ENCODE data around the gene CPHXL. TPM values are rescaled to one million over a fixed set of nuclear protein-coding genes. Genes with fewer than 3 reads are reported as not detected.

Gene CPHXL
- total and polyA plus RNA-seq, 5 experiments from 2014 or later, result not detected

DNA sequence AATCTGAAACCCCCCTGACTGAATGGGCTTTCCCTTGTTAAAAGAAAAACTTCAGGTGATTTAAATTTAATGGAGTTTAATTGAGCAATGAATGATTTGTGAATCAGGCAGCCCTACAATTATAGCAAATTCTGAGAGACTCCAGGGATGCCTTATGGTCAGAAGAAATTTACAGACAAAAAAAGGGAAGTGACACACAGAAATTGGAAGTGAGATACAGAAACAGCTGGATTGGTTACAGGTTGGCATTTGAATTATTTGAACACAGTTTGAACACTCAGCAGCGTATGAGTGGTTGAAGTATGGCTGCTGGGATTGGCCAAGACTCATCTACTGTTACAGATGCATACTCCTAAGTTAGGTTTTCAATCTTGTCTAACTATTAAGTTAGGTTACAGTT, 19.0 kb upstream of the CPHXL start:
- H3K27ac Mint-ChIP-seq, result no peak overlapping the region
- peaks cover 17 to 46% (median 25%) of the 10 kb centered on the region in 5 donors for H3K27me3 Mint-ChIP-seq
- no peaks in the 10 kb centered on the region for H3K4me1 Mint-ChIP-seq
- H3K36me3 Mint-ChIP-seq, result peaks cover 0 to 20% (median 1%) of the 10 kb centered on the region in 3 donors
- H3K4me3 Mint-ChIP-seq, result no peak overlapping the region
- POLR2A ChIA-PET, result no interaction called here
- H3K9me3 Mint-ChIP-seq, result peaks cover 6 to 28% (median 16%) of the 10 kb centered on the region in 9 donors
- ATAC-seq (no peak), DNase-seq (no peak)

DNA sequence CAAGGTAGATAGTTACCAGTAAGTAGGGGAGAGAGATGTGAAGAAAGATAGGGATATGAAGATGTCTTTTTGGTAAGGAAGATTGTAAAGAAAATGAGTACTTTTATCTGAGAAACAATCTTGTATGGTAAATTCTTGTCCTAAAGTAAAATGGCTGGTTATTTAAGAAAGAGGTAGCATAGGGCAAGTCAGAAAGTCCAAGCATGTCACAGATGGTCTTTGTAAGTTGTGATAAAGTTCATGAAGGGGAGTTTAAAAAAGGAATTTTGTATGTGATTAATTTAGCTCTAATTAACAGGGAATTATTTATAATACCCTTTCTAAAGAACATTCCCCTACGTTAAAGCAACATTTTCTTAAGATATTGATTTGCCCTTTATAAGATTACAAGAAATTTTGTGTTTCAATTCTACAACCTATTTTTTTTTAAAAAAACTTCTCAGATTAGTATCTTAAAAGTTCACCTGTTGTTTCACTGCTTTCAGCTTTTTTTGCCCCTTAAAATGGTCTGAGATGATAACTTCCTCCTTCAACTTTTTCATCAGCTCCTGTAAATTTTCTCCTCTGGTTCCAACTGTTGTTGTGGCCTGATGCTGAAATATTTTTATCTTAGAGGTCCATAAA, 16.2 kb upstream of the CPHXL start:
- no peak overlapping the region for H3K4me3 Mint-ChIP-seq
- DNase-seq, result no peak
- no peak overlapping the region for H3K27ac Mint-ChIP-seq
- POLR2A ChIA-PET, result no interaction called here
- no peaks in the 10 kb centered on the region for H3K4me1 Mint-ChIP-seq
- H3K27me3 Mint-ChIP-seq, result peaks cover 10 to 22% (median 13%) of the 10 kb centered on the region in 5 donors
- no peak for ATAC-seq
- H3K9me3 Mint-ChIP-seq, result peaks cover 6 to 18% (median 14%) of the 10 kb centered on the region in 9 donors
- peaks cover 0 to 15% (median 4%) of the 10 kb centered on the region in 3 donors for H3K36me3 Mint-ChIP-seq

DNA sequence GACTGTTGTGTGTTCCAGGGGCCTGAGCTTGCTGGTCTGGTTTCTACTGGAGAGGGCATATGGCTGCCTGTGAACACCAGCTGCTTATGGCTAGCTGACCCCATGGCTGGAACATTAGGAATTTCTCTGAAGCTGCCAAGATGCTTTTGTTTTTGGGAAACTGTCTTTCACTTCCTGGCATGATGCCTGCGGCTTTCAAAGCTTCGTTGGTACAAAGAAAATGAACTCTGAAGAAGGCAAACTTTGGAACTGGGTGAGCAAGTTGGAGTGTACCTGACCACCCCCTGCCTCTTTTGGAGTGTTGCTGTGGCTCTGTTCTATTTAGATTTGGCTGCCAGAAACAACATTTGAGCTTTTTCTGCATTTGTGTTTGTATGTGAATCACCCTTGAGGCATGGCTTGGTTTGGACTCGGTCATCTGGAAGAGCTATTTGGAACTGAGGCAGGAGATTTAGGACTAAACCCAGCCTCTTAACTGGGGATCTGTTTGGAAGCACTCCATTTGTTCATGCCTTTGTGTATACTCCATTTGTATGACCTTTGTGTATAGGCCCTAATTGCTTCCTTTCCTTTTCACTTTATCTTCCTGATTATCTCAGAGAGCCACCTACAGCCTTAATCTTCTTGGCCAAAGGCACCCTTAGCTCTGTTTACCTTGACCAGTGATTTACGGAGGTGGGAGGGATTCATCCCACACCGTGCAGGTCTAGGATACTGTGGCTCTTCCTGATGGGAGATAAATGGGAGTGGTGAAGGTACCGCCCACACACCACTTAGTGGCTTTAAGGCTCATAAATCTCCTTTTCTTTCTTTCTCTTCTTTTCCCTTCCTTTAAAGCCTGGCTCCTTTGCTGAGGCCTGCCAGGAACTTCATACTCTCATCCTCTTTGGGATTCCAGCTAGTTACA, 7.3 kb upstream of the CPHXL start:
- POLR2A ChIA-PET, result no interaction called here
- Mint-ChIP-seq H3K4me3 (no peak overlapping the region), H3K27me3 (peaks cover 0 to 6% (median 3%) of the 10 kb centered on the region in 5 donors), H3K36me3 (no peaks in the 10 kb centered on the region), H3K4me1 (no peaks in the 10 kb centered on the region), H3K27ac (peak overlapping the region in 3 of 10 donors; percentile 1 to 40 (median 14)), H3K9me3 (no peaks in the 10 kb centered on the region)
- ATAC-seq (no peak), DNase-seq (no peak)

DNA sequence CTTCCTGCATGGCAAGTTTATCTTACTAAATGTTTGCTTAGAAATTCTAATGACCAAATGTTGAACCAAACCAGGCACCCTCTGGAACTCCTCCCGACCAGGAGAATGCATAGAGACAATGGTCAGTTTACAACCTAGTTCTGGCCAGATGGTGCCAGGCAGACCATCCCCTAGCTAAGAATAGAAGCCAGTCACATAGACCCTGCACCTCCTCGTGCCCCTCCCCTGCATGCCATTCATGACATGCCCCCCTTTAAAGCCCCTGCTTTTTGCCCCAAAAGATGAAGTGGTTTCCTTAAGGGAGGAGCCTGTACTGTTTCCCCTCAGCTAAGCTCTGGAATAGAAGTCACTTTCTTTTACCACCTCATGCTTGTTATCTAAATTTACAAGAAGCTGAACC, 6.6 kb upstream of the CPHXL start:
- POLR2A ChIA-PET, result no interaction called here
- H3K27ac Mint-ChIP-seq, result no peak overlapping the region
- H3K4me1 Mint-ChIP-seq, result no peaks in the 10 kb centered on the region
- ATAC-seq, result no peak
- peaks cover 0 to 4% (median 2%) of the 10 kb centered on the region in 5 donors for H3K27me3 Mint-ChIP-seq
- DNase-seq, result no peak
- no peak overlapping the region for H3K4me3 Mint-ChIP-seq
- H3K9me3 Mint-ChIP-seq, result no peaks in the 10 kb centered on the region
- no peaks in the 10 kb centered on the region for H3K36me3 Mint-ChIP-seq

DNA sequence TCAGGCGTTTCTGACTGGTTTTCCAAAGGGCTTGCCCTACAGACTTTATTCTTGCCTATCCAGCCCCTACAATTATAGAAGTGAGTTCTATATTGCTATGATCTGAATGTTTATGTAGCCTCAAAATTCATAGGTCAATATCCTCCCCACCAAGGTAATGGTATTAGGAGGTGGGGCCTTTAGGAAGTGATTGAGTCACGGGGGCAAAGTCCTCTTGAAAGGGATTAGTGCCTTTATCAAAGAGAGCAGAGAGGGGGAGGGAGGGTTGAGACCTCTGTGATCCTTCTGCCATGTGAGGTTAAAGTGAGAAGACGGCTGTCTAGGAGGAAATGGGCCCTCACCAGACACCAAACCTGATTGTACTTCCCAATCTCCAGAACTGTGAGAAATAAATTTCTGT, 931 bp upstream of the CPHXL start:
- H3K4me1 Mint-ChIP-seq, result no peaks in the 10 kb centered on the region
- H3K27me3 Mint-ChIP-seq, result peaks cover 0 to 5% (median 2%) of the 10 kb centered on the region in 5 donors
- H3K4me3 Mint-ChIP-seq, result no peak overlapping the region
- H3K36me3 Mint-ChIP-seq, result no peaks in the 10 kb centered on the region
- no peak for ATAC-seq
- no peak overlapping the region for H3K27ac Mint-ChIP-seq
- peaks cover 0 to 6% (median under 1%) of the 10 kb centered on the region in 9 donors for H3K9me3 Mint-ChIP-seq
- no peak for DNase-seq
- POLR2A ChIA-PET, result no interaction called here

DNA sequence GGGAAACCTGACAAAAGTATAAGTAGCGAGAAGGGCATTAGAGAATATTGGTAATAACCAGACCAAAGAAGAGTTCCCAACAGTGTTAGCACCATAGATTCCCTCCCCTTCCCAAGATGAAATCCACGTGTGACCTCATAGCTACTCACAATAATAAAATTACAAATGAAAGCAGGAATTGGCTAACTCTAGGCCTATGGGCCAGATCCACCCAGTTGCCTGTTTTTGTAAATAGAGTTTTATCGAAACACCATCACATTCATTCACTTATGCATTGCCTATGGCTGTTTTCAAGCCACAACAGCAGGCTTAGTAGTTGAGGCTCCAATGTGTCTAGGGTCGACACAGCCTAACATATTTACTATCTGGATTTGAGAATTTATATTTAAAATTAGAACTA, 7.8 kb downstream of the CPHXL start:
- Mint-ChIP-seq H3K27ac (no peak overlapping the region), H3K36me3 (peaks cover 0 to 14% (median 5%) of the 10 kb centered on the region in 3 donors), H3K9me3 (peaks cover 0 to 23% (median 9%) of the 10 kb centered on the region in 9 donors), H3K4me1 (no peaks in the 10 kb centered on the region), H3K27me3 (peaks cover 6 to 74% (median 14%) of the 10 kb centered on the region in 5 donors), H3K4me3 (no peak overlapping the region)
- DNase-seq (no peak), ATAC-seq (no peak)
- POLR2A ChIA-PET, result no interaction called here

DNA sequence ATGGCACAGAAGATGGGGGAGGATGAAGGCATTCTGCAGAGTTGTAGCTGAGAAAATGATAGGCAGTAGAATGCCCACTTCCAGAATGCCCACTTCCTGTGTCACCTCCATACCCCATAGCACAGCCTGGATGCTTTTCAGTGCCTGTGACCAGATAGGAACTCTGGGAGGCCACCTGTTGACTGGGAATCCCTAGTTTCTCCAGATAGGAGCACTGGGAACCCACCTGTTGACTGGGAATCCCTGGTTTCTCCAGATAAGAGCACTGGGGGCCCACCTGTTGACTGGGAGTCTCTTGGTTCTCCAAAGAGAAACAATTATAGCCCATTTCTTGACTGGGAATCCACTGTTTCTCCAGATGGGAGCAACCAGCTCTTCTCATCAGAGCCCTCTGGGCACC, 11.6 kb downstream of the CPHXL start:
- peaks cover 3 to 59% (median 12%) of the 10 kb centered on the region in 5 donors for H3K27me3 Mint-ChIP-seq
- ATAC-seq, result no peak
- no peak overlapping the region for H3K4me3 Mint-ChIP-seq
- POLR2A ChIA-PET, result no interaction called here
- DNase-seq, result no peak
- H3K36me3 Mint-ChIP-seq, result peaks cover 4 to 23% (median 14%) of the 10 kb centered on the region in 3 donors
- no peak overlapping the region for H3K27ac Mint-ChIP-seq
- no peaks in the 10 kb centered on the region for H3K4me1 Mint-ChIP-seq
- H3K9me3 Mint-ChIP-seq, result peaks cover 0 to 31% (median 15%) of the 10 kb centered on the region in 9 donors

DNA sequence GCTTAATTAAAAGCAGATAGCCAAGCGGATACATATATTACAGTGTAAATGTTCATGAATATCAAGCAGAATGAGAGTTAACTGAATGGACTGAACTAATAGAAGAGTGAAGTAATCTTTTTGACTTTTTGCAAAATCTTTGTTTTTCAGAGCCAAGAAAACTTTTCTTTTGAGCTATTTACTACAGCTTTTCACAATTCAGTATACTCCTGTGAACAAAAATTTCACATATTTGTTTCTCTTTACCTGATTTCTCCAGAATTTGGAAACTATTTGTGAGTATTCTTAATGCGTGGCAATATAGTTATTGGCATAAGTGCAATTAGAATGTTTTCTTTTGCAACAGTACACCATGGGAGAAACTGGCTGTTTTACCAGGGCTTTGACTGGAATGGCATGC, 15.9 kb downstream of the CPHXL start:
- Mint-ChIP-seq H3K4me1 (no peaks in the 10 kb centered on the region), H3K36me3 (peaks cover 4 to 15% (median 10%) of the 10 kb centered on the region in 3 donors), H3K27me3 (peaks cover 0 to 19% (median 5%) of the 10 kb centered on the region in 5 donors), H3K27ac (no peak overlapping the region), H3K9me3 (peaks cover 0 to 34% (median 16%) of the 10 kb centered on the region in 9 donors), H3K4me3 (no peak overlapping the region)
- POLR2A ChIA-PET, result no interaction called here
- no peak for DNase-seq
- no peak for ATAC-seq

DNA sequence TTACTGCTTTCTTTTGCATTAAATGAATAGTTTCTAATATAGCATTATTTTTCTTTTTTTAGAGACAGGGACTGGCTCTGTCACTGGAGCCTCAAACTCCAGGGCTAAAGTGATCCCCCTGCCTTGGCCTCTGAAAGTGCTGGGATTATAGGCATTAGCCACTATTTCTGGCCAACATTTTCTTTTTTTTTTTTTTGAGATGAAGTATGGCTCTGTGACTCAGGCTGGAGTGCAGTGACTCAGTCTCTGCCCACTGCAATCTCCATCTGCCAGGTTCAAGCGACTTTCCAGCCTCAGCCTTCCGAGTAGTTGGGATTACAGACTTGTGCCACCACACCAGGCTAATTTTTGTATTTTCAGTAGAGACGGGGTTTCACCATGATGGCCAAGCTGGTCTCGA, 23.0 kb downstream of the CPHXL start:
- Mint-ChIP-seq H3K27ac (no peak overlapping the region), H3K4me1 (peaks cover 0 to 2% (median 0%) of the 10 kb centered on the region in 4 donors), H3K36me3 (no peaks in the 10 kb centered on the region), H3K27me3 (peaks cover 0 to 5% (median 0%) of the 10 kb centered on the region in 5 donors), H3K9me3 (peaks cover 0 to 3% (median 0%) of the 10 kb centered on the region in 9 donors), H3K4me3 (no peak overlapping the region)
- POLR2A ChIA-PET, result no interaction called here
- DNase-seq, result no peak
- no peak for ATAC-seq

DNA sequence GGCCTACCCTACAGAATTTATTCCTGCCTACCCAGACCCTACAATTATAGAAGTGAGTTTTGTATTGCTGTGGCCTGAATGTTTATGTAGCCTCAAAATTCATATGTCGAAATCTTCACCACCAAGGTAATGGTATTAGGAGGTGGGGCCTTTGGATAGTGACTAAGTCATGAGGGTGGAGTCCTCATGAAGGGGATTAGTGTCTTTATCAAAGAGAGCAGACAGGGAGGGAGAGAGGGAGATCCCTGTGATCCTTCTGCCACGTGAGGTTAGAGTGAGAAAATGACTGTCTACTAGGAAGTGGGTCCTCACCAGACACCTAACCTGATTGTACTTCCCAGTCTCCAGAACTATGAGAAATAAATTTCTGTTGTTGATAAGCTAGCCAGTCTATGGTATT, 24.0 kb downstream of the CPHXL start:
- H3K27ac Mint-ChIP-seq, result no peak overlapping the region

DNA sequence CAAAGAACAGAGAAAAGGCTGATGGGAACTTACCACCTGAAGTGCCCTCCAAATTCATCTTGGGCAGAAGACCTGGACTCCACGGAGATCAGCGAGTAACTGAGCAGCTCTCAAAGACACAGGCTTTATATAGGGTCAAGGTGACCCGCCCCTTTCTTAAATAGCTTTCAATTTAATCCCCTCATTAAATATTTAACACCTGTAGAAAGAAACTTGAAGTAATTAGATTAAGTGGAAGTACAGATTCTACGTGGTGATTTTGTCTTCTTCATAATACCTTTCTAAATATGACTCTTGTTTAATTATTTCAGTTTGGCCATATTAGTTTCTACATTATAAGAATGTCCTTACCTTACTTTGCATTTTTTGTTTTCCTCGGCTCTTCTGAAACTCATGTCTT, 24.9 kb downstream of the CPHXL start, which contains the start of gene DUXB:
TSS of gene DUXB (minus strand) at position 101 of the 400 bp plus-strand sequence. CDS start at position 58, 43 bp downstream.
- H3K27me3 Mint-ChIP-seq, result peaks cover 0 to 5% (median 0%) of the 10 kb centered on the region in 5 donors
- ATAC-seq (no peak), DNase-seq (no peak)
- no peaks in the 10 kb centered on the region for H3K9me3 Mint-ChIP-seq
- POLR2A ChIA-PET, result no interaction called here
- no peaks in the 10 kb centered on the region for H3K36me3 Mint-ChIP-seq
- no peak within 1 kb of the TSS for H3K4me3 Mint-ChIP-seq
- peaks cover 0 to 2% (median 0%) of the 10 kb centered on the region in 4 donors for H3K4me1 Mint-ChIP-seq
- H3K27ac Mint-ChIP-seq, result no peak within 1 kb of the TSS

More for the DNA sequence above, 24.0 kb downstream of the CPHXL start:
- H3K36me3 Mint-ChIP-seq, result no peaks in the 10 kb centered on the region
- DNase-seq (no peak), ATAC-seq (no peak)
- POLR2A ChIA-PET, result no interaction called here
- peaks cover 0 to 5% (median 0%) of the 10 kb centered on the region in 5 donors for H3K27me3 Mint-ChIP-seq
- H3K9me3 Mint-ChIP-seq, result peaks cover 0 to 1% (median 0%) of the 10 kb centered on the region in 9 donors
- H3K4me1 Mint-ChIP-seq, result peaks cover 0 to 2% (median 0%) of the 10 kb centered on the region in 4 donors
- H3K4me3 Mint-ChIP-seq, result no peak overlapping the region

DNA sequence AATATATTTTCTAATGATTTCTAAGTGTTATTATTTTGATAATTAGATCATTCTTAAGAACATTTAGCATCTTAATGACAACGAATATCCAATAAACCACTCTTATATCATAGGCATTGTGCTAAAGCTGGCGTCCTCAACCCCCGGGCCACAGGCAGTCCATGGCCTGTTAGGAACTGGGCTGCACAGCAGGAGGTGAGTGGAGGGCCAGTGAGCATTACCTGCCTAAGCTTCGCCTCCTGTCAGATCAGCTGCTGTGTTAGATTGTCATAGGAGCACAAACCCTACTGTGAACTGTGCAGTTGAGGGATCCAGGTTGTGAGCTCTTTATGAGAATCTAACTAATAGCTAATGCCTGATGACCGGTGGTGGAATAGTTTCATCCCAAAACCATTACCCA, 28.7 kb downstream of the CPHXL start:
- ATAC-seq (no peak), DNase-seq (no peak)
- Mint-ChIP-seq H3K27ac (no peak overlapping the region), H3K9me3 (no peaks in the 10 kb centered on the region), H3K27me3 (peaks cover 0 to 2% (median 0%) of the 10 kb centered on the region in 5 donors), H3K4me3 (no peak overlapping the region), H3K36me3 (no peaks in the 10 kb centered on the region), H3K4me1 (no peaks in the 10 kb centered on the region)
- POLR2A ChIA-PET, result no interaction called here

DNA sequence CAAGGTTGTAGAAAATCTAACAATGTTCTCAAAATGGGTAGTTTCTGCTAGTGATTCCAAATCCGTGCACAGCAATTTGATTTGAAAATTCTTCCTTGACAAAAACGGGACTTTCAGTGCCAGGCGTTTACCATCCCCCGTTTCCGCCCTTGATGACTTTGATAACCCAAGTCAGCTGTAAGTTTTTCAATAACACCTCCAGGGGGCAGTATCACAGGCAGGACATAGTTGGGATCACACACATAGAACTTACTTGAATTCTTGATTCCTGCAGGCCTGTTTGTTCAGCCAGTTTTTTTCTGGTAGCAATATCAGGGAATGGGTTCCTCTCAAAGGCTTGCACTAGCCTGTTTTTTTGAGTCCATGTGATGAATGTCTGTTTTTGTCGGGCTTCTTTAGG, 30.6 kb downstream of the CPHXL start:
- Mint-ChIP-seq H3K36me3 (no peaks in the 10 kb centered on the region), H3K27me3 (no peaks in the 10 kb centered on the region), H3K27ac (no peak overlapping the region), H3K9me3 (no peaks in the 10 kb centered on the region), H3K4me1 (no peaks in the 10 kb centered on the region), H3K4me3 (no peak overlapping the region)
- DNase-seq (no peak), ATAC-seq (no peak)
- POLR2A ChIA-PET, result no interaction called here

Data from naive thymus-derived CD8-positive, alpha-beta T cell (primary cell).